GM23338 (cell line): ENCODE results near the gene WDR17. TPM values are rescaled to one million over a fixed set of nuclear protein-coding genes. Genes with fewer than 3 reads are reported as not detected.

ENCODE experiments used
- ATAC-seq: fragments of 200-7000 bp; cut with Tn5 transposase; 3 replicates; pipeline ENCODE4 v1.9.1; 2020
- DNase-seq: peaks from one replicate; pipeline ENCODE4 v3.0.0-alpha.2; 2015; ENCODE audit warnings: low spot score
- H2AFZ ChIP-seq: fragments of 200-600 bp; sonication (generic); 2 replicates; pipeline ENCODE4 v1.8.0; 2016; ENCODE audit warnings: antibody characterized with exemption, mild to moderate bottlenecking, moderate library complexity
- H3F3A ChIP-seq: fragments of 200-600 bp; sonication (generic); replicated peaks from 2 replicates; pipeline ENCODE4 v1.8.0; 2017; ENCODE audit warnings: antibody characterized with exemption, mixed run types, low read depth
- H3K27ac ChIP-seq: fragments of 200-600 bp; sonication (generic); 2 replicates; pipeline ENCODE4 v1.6.1; 2016; ENCODE audit warnings: low read depth
- H3K27me3 ChIP-seq: fragments of 200-600 bp; sonication (generic); 2 replicates; pipeline ENCODE4 v1.8.0; 2016; ENCODE audit warnings: mild to moderate bottlenecking, mixed run types, moderate library complexity; ENCODE audit not compliant: insufficient read depth
- H3K36me3 ChIP-seq: fragments of 200-600 bp; sonication (generic); 2 replicates; pipeline ENCODE4 v1.8.0; 2016; ENCODE audit warnings: mild to moderate bottlenecking; ENCODE audit not compliant: insufficient read depth
- H3K4me1 ChIP-seq: fragments of 200-600 bp; sonication (generic); 2 replicates; pipeline ENCODE4 v1.8.0; 2016; ENCODE audit warnings: mild to moderate bottlenecking, moderate library complexity; ENCODE audit not compliant: insufficient read depth
- H3K4me2 ChIP-seq: fragments of 200-600 bp; sonication (generic); 2 replicates; pipeline ENCODE4 v1.7.1; 2017; ENCODE audit warnings: mixed run types
- H3K4me3 ChIP-seq: fragments of 200-600 bp; sonication (generic); 2 replicates; pipeline ENCODE4 v1.6.1; 2016; ENCODE audit warnings: mixed run types
- H3K79me2 ChIP-seq: fragments of 200-600 bp; sonication (generic); replicated peaks from 2 replicates; pipeline ENCODE4 v1.8.0; 2017; ENCODE audit warnings: mild to moderate bottlenecking; ENCODE audit not compliant: insufficient read depth
- H3K9me2 ChIP-seq: fragments of 200-600 bp; sonication (generic); 2 replicates; pipeline ENCODE4 v1.8.0; 2017; ENCODE audit not compliant: insufficient read depth
- H4K20me1 ChIP-seq: fragments of 200-600 bp; sonication (generic); replicated peaks from 2 replicates; pipeline ENCODE4 v1.8.0; 2017; ENCODE audit warnings: mild to moderate bottlenecking; ENCODE audit not compliant: insufficient read depth
- H3K27ac Mint-ChIP-seq: 2 replicates; pipeline ENCODE4 v1.8.0; 2020; ENCODE audit warnings: inconsistent platforms, mild to moderate bottlenecking, moderate library complexity, mixed read lengths
- H3K27me3 Mint-ChIP-seq: 3 replicates; pipeline ENCODE4 v1.8.0; 2022; ENCODE audit warnings: low read depth, mild to moderate bottlenecking, moderate library complexity, mixed read lengths, inconsistent platforms; ENCODE audit not compliant: insufficient read depth, poor library complexity
- H3K36me3 Mint-ChIP-seq: 3 replicates; pipeline ENCODE4 v1.8.0; 2021; ENCODE audit warnings: low read depth, mild to moderate bottlenecking, inconsistent platforms, moderate library complexity, mixed read lengths
- H3K4me1 Mint-ChIP-seq: 3 replicates; pipeline ENCODE4 v1.8.0; 2020; ENCODE audit warnings: mild to moderate bottlenecking, inconsistent platforms, mixed read lengths
- H3K4me3 Mint-ChIP-seq: 3 replicates; pipeline ENCODE4 v1.8.0; 2021; ENCODE audit warnings: moderate library complexity, mild to moderate bottlenecking, inconsistent platforms, mixed read lengths
- H3K9me3 Mint-ChIP-seq: 3 replicates; pipeline ENCODE4 v1.8.0; 2020; ENCODE audit warnings: moderate library complexity, mild to moderate bottlenecking, inconsistent platforms, mixed read lengths
- CREB1 ChIP-seq: fragments of 250-450 bp; sonication (Bioruptor Pico); IDR thresholded peaks from 2 replicates; pipeline ENCODE4 v1.5.0; 2020; ENCODE audit warnings: low read depth, mild to moderate bottlenecking, moderate library complexity
- EZH2 ChIP-seq: fragments of 200-600 bp; sonication (generic); IDR thresholded peaks from one replicate; pipeline ENCODE4 v1.8.0; 2017; ENCODE audit warnings: antibody characterized with exemption, mild to moderate bottlenecking, low read depth; ENCODE audit not compliant: unreplicated experiment
- EZH2phosphoT487 ChIP-seq: fragments of 200-600 bp; sonication (generic); IDR thresholded peaks from one replicate; pipeline ENCODE4 v1.8.1; 2018; ENCODE audit warnings: antibody characterized with exemption; ENCODE audit not compliant: unreplicated experiment
- STAT1 ChIP-seq: IDR thresholded peaks from one replicate; pipeline ENCODE4 v1.6.1; 2016; ENCODE audit warnings: antibody characterized with exemption; ENCODE audit not compliant: unreplicated experiment
- ZNF114 ChIP-seq: fragments of 250-450 bp; sonication (Bioruptor Pico); IDR thresholded peaks from 2 replicates; pipeline ENCODE4 v1.5.0; 2020; ENCODE audit warnings: mild to moderate bottlenecking, moderate library complexity
- ZNF331 ChIP-seq: fragments of 250-450 bp; sonication (Bioruptor Pico); IDR thresholded peaks from 2 replicates; pipeline ENCODE4 v1.5.0; 2020; ENCODE audit warnings: low read depth, mild to moderate bottlenecking, moderate library complexity
- polyA plus RNA-seq: library from polyadenylated mRNA; unstranded; fragments of >200 nt; fragmentation: Nextera tagmentation; extraction: Ambion mirVana; gene quantifications from 2 replicates; pipeline ENCODE4 v1.2.1, GENCODE V29; 2016
- total RNA-seq: library from RNA; depleted of rRNA; stranded (reverse); fragments of >200 nt; shearing (Covaris generic); gene quantifications from 2 replicates; pipeline ENCODE4 v1.2.3, GENCODE V29; 2014
- TF ChIP-seq, protein P1 (sequence below): IDR thresholded peaks from 2 replicates; pipeline ENCODE4 v1.6.1; 2016; ENCODE audit warnings: antibody characterized with exemption
- TF ChIP-seq, protein P2 (sequence below): IDR thresholded peaks from one replicate; pipeline ENCODE4 v1.6.1; 2018; ENCODE audit warnings: antibody characterized with exemption; ENCODE audit not compliant: unreplicated experiment
- TF ChIP-seq, protein P3 (sequence below), 2 experiments: fragments of 200-600 bp in 1 of 2; sonication (generic) in 1 of 2; conservative IDR thresholded peaks; 2 replicates each; pipeline versions ENCODE4 v1.5.1 to v1.6.1; 2016 to 2017; ENCODE audit warnings: antibody characterized with exemption in 2 of 2, low read depth in 2 of 2, mild to moderate bottlenecking in 2 of 2, moderate library complexity in 1 of 2
- TF ChIP-seq, protein P4 (sequence below): fragments of 250-450 bp; sonication (Bioruptor Pico); IDR thresholded peaks from 2 replicates; pipeline ENCODE4 v1.5.0; 2020; ENCODE audit warnings: mild to moderate bottlenecking, moderate library complexity

Gene WDR17
- total and polyA plus RNA-seq, 2 experiments from 2014 or later = 1.9 to 4.3 TPM

DNA sequence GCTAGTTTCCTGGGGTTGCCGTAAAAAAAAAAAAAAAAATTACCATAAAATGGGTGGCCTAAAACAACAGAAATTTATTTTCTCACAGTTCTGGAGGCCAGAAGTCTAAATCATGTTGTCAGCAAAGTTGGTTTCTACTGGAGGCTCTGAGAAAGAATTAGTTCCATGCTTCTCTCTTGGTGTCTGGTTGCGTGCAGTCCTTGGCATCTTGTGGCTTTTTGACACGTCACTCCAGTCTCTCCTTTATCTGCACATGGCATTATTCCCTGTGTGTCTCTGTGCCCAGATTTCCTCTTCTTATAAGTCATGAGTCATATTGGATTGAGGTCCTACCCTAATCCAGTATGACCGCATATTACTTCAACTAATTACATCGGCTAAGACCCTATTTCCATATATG is 91.0 kb downstream of the WDR17 start:
- DNase-seq = no peak
- Mint-ChIP-seq H3K4me1 (no peaks in the 10 kb centered on the region), H3K36me3 (no peaks in the 10 kb centered on the region), H3K9me3 (no peaks in the 10 kb centered on the region), H3K27me3 (no peaks in the 10 kb centered on the region), H3K27ac (no peak overlapping the region), H3K4me3 (no peak overlapping the region)
- no peaks in the 10 kb centered on the region for H4K20me1 ChIP-seq
- no peak overlapping the region for H3K4me2 ChIP-seq
- no peak for ATAC-seq
- no peaks in the 10 kb centered on the region for H3K4me1 ChIP-seq
- H3K27ac ChIP-seq = no peak overlapping the region
- H3K79me2 ChIP-seq = no peaks in the 10 kb centered on the region
- no peaks in the 10 kb centered on the region for H3K36me3 ChIP-seq
- no peak overlapping the region for H2AFZ ChIP-seq
- no peaks in the 10 kb centered on the region for H3K27me3 ChIP-seq
- TF ChIP-seq, protein P1, sequence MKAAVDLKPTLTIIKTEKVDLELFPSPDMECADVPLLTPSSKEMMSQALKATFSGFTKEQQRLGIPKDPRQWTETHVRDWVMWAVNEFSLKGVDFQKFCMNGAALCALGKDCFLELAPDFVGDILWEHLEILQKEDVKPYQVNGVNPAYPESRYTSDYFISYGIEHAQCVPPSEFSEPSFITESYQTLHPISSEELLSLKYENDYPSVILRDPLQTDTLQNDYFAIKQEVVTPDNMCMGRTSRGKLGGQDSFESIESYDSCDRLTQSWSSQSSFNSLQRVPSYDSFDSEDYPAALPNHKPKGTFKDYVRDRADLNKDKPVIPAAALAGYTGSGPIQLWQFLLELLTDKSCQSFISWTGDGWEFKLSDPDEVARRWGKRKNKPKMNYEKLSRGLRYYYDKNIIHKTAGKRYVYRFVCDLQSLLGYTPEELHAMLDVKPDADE = no peak
- TF ChIP-seq CREB1 (CRISPR knock-in tag) = no peak
- TF ChIP-seq, protein P2, sequence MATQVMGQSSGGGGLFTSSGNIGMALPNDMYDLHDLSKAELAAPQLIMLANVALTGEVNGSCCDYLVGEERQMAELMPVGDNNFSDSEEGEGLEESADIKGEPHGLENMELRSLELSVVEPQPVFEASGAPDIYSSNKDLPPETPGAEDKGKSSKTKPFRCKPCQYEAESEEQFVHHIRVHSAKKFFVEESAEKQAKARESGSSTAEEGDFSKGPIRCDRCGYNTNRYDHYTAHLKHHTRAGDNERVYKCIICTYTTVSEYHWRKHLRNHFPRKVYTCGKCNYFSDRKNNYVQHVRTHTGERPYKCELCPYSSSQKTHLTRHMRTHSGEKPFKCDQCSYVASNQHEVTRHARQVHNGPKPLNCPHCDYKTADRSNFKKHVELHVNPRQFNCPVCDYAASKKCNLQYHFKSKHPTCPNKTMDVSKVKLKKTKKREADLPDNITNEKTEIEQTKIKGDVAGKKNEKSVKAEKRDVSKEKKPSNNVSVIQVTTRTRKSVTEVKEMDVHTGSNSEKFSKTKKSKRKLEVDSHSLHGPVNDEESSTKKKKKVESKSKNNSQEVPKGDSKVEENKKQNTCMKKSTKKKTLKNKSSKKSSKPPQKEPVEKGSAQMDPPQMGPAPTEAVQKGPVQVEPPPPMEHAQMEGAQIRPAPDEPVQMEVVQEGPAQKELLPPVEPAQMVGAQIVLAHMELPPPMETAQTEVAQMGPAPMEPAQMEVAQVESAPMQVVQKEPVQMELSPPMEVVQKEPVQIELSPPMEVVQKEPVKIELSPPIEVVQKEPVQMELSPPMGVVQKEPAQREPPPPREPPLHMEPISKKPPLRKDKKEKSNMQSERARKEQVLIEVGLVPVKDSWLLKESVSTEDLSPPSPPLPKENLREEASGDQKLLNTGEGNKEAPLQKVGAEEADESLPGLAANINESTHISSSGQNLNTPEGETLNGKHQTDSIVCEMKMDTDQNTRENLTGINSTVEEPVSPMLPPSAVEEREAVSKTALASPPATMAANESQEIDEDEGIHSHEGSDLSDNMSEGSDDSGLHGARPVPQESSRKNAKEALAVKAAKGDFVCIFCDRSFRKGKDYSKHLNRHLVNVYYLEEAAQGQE = no peak
- TF ChIP-seq ZNF114 (CRISPR knock-in tag) = no peak
- TF ChIP-seq, protein P3, sequence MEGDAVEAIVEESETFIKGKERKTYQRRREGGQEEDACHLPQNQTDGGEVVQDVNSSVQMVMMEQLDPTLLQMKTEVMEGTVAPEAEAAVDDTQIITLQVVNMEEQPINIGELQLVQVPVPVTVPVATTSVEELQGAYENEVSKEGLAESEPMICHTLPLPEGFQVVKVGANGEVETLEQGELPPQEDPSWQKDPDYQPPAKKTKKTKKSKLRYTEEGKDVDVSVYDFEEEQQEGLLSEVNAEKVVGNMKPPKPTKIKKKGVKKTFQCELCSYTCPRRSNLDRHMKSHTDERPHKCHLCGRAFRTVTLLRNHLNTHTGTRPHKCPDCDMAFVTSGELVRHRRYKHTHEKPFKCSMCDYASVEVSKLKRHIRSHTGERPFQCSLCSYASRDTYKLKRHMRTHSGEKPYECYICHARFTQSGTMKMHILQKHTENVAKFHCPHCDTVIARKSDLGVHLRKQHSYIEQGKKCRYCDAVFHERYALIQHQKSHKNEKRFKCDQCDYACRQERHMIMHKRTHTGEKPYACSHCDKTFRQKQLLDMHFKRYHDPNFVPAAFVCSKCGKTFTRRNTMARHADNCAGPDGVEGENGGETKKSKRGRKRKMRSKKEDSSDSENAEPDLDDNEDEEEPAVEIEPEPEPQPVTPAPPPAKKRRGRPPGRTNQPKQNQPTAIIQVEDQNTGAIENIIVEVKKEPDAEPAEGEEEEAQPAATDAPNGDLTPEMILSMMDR (conservative IDR thresholded peaks at IDR 0.05; ENCODE audit: low read depth in 2 of 2) = no peak
- TF ChIP-seq STAT1 = no peak
- no peak for TF ChIP-seq ZNF331 (CRISPR knock-in tag)
- TF ChIP-seq EZH2 = no peak
- TF ChIP-seq EZH2phosphoT487 = no peak
- no peaks in the 10 kb centered on the region for H3K9me2 ChIP-seq
- no peaks in the 10 kb centered on the region for H3F3A ChIP-seq
- no peak overlapping the region for H3K4me3 ChIP-seq

DNA sequence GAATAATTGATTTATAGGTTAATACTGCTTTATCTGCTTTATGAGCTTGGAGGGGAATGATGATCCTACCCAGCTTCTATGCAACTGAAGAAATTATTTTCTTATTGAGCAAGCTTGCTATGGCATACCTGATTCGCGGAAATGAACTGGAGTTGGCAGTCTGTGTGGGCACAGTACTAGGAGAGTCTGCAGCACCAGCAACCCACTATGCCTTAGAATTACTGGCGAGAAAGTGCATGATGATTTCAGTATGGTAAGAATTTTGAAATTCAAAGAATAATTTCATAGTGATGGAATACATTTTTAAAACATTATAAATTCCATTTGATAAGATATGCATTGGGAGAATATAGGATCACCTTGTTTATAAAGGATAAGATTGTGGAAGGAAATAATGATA is 97.4 kb downstream of the WDR17 start:
- ATAC-seq (no peak), DNase-seq (no peak)
- no peak overlapping the region for H3K27ac ChIP-seq
- H3K9me3 Mint-ChIP-seq = no peaks in the 10 kb centered on the region
- H3K27ac Mint-ChIP-seq = no peak overlapping the region
- no peaks in the 10 kb centered on the region for H3K79me2 ChIP-seq
- H3K36me3 ChIP-seq = no peaks in the 10 kb centered on the region
- no peaks in the 10 kb centered on the region for H3K9me2 ChIP-seq
- H3K36me3 Mint-ChIP-seq = no peaks in the 10 kb centered on the region
- no peaks in the 10 kb centered on the region for H3F3A ChIP-seq
- H3K27me3 ChIP-seq = no peaks in the 10 kb centered on the region
- no peaks in the 10 kb centered on the region for H4K20me1 ChIP-seq
- H3K4me3 ChIP-seq = no peak overlapping the region
- H3K4me1 Mint-ChIP-seq = no peaks in the 10 kb centered on the region
- no peak overlapping the region for H2AFZ ChIP-seq
- no peak overlapping the region for H3K4me3 Mint-ChIP-seq
- H3K27me3 Mint-ChIP-seq = no peaks in the 10 kb centered on the region
- no peaks in the 10 kb centered on the region for H3K4me1 ChIP-seq
- H3K4me2 ChIP-seq = no peak overlapping the region
- TF ChIP-seq EZH2 = no peak
- TF ChIP-seq, protein P4, sequence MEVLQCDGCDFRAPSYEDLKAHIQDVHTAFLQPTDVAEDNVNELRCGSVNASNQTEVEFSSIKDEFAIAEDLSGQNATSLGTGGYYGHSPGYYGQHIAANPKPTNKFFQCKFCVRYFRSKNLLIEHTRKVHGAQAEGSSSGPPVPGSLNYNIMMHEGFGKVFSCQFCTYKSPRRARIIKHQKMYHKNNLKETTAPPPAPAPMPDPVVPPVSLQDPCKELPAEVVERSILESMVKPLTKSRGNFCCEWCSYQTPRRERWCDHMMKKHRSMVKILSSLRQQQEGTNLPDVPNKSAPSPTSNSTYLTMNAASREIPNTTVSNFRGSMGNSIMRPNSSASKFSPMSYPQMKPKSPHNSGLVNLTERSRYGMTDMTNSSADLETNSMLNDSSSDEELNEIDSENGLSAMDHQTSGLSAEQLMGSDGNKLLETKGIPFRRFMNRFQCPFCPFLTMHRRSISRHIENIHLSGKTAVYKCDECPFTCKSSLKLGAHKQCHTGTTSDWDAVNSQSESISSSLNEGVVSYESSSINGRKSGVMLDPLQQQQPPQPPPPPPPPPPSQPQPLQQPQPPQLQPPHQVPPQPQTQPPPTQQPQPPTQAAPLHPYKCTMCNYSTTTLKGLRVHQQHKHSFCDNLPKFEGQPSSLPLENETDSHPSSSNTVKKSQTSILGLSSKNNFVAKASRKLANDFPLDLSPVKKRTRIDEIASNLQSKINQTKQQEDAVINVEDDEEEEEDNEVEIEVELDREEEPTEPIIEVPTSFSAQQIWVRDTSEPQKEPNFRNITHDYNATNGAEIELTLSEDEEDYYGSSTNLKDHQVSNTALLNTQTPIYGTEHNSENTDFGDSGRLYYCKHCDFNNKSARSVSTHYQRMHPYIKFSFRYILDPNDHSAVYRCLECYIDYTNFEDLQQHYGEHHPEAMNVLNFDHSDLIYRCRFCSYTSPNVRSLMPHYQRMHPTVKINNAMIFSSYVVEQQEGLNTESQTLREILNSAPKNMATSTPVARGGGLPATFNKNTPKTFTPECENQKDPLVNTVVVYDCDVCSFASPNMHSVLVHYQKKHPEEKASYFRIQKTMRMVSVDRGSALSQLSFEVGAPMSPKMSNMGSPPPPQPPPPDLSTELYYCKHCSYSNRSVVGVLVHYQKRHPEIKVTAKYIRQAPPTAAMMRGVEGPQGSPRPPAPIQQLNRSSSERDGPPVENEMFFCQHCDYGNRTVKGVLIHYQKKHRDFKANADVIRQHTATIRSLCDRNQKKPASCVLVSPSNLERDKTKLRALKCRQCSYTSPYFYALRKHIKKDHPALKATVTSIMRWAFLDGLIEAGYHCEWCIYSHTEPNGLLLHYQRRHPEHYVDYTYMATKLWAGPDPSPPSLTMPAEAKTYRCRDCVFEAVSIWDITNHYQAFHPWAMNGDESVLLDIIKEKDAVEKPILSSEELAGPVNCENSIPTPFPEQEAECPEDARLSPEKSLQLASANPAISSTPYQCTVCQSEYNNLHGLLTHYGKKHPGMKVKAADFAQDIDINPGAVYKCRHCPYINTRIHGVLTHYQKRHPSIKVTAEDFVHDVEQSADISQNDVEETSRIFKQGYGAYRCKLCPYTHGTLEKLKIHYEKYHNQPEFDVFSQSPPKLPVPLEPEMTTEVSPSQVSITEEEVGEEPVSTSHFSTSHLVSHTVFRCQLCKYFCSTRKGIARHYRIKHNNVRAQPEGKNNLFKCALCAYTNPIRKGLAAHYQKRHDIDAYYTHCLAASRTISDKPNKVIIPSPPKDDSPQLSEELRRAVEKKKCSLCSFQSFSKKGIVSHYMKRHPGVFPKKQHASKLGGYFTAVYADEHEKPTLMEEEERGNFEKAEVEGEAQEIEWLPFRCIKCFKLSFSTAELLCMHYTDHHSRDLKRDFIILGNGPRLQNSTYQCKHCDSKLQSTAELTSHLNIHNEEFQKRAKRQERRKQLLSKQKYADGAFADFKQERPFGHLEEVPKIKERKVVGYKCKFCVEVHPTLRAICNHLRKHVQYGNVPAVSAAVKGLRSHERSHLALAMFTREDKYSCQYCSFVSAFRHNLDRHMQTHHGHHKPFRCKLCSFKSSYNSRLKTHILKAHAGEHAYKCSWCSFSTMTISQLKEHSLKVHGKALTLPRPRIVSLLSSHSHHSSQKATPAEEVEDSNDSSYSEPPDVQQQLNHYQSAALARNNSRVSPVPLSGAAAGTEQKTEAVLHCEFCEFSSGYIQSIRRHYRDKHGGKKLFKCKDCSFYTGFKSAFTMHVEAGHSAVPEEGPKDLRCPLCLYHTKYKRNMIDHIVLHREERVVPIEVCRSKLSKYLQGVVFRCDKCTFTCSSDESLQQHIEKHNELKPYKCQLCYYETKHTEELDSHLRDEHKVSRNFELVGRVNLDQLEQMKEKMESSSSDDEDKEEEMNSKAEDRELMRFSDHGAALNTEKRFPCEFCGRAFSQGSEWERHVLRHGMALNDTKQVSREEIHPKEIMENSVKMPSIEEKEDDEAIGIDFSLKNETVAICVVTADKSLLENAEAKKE (CRISPR knock-in tag) = no peak
- no peak for TF ChIP-seq EZH2phosphoT487
